Caki2 (cell line): ENCODE results near the gene ALK. TPM values are rescaled to one million over a fixed set of nuclear protein-coding genes. Genes with fewer than 3 reads are reported as not detected.

ENCODE experiments used
- DNase-seq: peaks from one replicate; pipeline ENCODE4 v3.0.0-alpha.2; 2015; ENCODE audit warnings: low read depth
- in situ Hi-C: cut with HindIII; loops from 2 replicates; pipeline ENCODE4 v1.10.0; 2016; ENCODE audit warnings: low sequenced_read_pairs, low pct_unique_long_range_greater_than_20kb, mixed read lengths
- total RNA-seq: library from RNA; depleted of rRNA; stranded (reverse); fragments of >200 nt; shearing (Covaris generic); gene quantifications from 2 replicates; pipeline ENCODE4 v1.2.3, GENCODE V29; 2014; ENCODE audit warnings: low replicate concordance; rRNA removed

The ALK gene
- total RNA-seq, 1 experiment from 2014 or later = not detected

DNA sequence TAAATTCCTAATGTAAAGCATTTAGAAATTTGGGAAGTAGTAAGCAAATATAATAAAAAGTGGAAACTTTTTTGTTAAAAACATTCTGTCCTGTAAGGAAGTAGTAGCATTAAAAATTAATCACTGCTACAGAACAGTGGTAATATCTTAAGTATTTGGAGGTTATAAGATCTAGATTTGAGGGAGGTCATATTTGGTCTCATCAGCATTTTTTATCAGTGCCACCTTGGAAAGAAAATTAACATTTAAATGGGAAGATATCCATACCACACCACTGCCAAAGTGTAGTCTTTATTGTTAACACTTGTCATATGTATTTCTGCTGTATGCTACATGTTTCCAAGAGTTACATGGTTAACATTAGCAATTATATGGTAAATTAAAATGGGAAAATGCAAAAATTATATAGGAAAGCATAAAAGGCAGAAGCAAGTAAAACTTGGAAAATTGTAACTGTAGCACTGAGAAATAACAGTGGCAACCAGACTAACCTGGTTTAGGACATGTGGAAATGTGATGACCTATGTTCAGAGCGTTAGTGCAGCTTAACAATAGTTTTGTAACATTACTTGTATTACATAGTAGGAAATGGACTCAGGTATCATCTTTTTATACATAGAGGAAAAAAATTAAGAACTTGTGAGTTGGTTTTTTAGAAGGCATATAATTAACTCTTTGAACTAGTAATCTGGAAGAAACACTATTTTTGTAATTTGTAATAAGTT is 759.0 kb downstream of the ALK start:
- DNase-seq = no peak
- in situ Hi-C loops = no loop called here

DNA sequence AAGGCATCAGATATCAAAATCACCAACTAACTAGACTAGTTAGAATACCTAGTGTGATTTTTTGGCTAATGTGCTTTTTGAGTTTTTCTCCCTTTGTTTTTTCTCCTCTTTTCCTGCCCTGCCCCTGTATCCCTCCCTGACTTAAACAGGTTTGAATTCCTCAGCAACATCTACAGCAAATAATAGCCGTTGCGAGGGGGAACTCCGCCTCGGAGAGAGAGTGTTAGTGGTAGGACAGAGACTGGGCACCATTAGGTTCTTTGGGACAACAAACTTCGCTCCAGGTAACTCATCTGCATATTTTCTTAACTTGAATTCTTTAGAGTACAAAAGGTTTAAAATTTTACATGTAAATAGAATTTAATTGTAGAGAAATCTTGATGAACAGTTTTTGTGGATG is 761.2 kb downstream of the ALK start:
- in situ Hi-C loops = no loop called here
- no peak for DNase-seq

DNA sequence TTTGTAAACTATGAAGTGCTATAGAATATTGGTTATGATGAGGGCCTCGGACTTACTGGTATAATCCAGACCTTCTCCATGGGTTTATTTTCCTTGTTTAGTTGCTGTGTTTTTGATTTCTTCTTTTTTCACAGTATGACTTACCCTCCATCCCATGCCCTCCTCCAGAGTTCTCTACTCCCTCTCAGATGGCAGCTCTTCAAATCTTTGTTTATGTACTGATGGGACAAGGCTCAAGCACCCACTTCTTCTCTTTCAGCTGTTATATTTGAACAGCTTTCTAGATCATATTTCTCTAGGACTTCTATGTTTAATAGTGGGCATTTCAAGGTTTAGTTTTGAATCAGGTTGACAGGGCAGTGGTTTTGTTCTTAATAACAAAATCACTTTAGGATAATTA is 762.3 kb downstream of the ALK start:
- in situ Hi-C loops = no loop called here
- no peak for DNase-seq

DNA sequence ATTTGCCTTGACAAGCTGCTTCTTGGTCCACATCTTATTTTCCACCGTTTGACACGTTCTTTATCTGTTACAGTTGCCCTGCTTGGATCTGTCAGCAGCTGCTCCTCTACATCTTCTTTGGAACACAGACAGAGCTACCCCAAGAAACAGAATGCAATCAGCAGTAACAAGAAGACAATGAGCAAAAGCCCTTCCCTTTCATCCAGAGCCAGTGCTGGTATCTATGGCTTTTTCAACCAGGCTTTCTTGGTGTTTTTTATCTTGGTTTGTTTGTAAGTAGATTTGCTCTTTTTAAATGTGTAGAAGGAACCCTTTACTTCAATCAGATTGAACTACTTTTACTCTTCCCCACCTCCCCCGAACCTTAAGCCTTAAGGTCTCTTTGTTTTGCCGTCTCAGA is 764.3 kb downstream of the ALK start:
- DNase-seq = no peak
- in situ Hi-C loops = no loop called here

DNA sequence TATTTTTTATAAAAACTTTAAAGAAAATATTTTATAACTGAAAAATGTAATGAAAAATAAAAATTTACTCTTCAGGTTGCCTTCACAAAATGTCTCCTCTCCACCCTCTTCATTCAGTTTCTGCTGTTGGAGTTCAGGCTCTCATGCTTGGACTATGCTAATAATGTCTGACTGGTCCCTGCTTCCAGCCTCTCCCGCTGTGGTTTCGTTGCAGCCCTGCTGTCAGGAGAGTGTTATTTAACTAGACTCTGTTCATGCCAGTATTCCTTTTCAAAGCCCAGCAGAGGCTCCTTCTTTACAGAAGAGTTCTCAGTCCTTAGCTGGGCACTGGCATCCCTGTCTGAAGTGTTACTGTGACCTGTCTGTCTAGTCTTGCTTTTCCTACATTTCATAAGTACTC is 765.8 kb downstream of the ALK start:
- in situ Hi-C loops = no loop called here
- DNase-seq = no peak

DNA sequence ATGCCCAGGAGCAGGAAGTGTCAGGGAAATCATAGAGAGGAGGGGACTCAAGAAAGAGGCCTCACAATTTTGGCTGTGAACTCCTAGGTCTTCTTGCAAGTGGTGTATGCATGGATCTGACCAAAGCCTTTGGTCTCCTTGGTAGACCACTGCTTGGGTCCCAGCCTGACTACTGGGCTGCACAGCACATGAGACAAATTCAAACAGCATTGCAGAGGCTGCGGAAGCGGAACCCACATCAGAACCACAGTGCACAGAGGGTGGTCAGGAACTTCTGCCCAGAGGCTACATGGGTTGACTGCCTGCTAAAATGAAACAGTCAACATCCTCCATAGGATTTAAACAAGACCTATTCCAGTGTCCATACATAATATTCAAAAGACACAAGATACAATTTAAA is 766.8 kb downstream of the ALK start:
- no peak for DNase-seq
- in situ Hi-C loops = no loop called here

DNA sequence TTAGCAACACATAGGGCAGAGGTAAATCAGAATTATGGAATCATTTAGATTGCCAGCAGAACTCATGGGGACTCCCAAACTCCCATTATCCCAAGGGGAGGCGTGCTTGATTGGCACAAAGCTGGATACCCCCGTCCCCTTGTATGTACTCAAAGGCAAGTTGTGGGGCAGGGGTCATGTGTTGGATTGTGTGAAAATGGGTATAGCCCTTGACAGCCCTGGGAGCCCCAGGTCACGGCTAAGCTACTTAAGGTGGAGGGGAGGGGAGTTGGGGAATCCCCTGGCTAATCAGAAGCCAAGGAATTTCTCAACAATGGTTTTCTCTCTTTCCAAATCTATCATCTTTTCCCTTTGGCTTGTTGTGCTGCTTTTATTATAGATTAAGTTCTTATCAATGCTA is 773.4 kb downstream of the ALK start:
- in situ Hi-C loops = no loop called here
- DNase-seq = no peak

DNA sequence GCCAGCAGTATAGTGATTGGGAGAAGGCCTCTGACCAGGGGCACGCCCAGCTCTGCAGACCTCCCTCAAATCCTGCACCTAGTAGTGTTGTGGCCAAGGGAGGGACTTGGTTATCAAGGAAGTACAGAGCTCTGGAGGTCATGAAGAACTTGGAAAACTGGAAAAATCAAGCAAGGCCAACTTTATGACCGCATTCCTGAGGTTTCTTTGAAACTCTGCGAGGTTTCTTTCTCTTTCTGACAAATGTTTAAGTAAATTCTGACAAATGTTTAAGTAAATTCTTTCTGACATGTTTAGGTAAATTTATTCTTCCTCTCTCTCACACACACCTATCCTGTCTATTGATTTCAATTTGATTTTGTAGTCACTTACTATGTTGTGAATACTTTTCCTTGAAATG is 775.2 kb downstream of the ALK start:
- in situ Hi-C loops = no loop called here
- DNase-seq = no peak

DNA sequence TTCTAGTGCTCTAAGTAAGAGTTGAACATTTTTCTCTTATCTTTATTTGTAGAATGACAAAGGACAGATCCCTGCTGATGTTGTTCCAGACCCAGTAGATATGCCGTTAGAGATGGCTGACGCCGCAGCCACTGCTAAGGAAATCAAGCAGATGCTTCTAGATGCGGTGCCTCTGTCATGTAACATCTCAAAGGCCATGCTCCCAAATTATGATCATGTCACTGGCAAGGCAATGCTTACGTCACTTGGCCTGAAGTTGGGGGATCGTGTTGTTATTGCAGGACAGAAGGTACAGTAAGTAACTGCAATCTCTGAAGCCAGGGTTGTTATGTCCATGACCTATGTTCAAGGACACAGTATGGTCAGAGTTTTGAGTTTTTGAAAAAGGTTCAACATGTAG is 777.7 kb downstream of the ALK start:
- in situ Hi-C loops = no loop called here
- DNase-seq = no peak

Other genes starting within 250 kb of the ALK start
- 39.3 and 56.5 TPM in 2 replicates for gene YPEL5, start 225.4 kb upstream of the ALK start, total RNA-seq